MM.1S (cell line): ENCODE data around the gene PROK1.

ENCODE experiments used
- CTCF ChIP-seq: fragments of 300-600 bp; sonication (generic); IDR thresholded peaks from 2 replicates; pipeline ENCODE4 v1.5.1; 2016; ENCODE audit warnings: antibody characterized with exemption, low read length, mixed read lengths
- EZH2 ChIP-seq: fragments of 300-600 bp; sonication (generic); optimal IDR thresholded peaks from 2 replicates; pipeline ENCODE3; 2017; ENCODE audit warnings: low read depth, mild to moderate bottlenecking, antibody characterized with exemption, low read length, mixed read lengths
- EZH2phosphoT487 ChIP-seq: fragments of 300-600 bp; sonication (generic); IDR thresholded peaks from 2 replicates; pipeline ENCODE4 v1.6.1; 2018; ENCODE audit warnings: antibody characterized with exemption, low read length

- TF ChIP-seq CTCF, result no peak
- no peak for TF ChIP-seq EZH2phosphoT487
- TF ChIP-seq EZH2, result no peak
Measured at GRCh38 chr1:110425612-110426152, 25.3 kb upstream of the PROK1 start.
